ENCODE data around the gene AIG1. TPM values are rescaled to one million over a fixed set of nuclear protein-coding genes. Genes with fewer than 3 reads are reported as not detected.
"Not testable (repeated sequence)": the region's sequence is repeated elsewhere in the genome, so short reads cannot be mapped to it uniquely, and the experiment has no call there.

The AIG1 gene
- 1 to 10 TPM; 5.7 to 7.4 TPM for total RNA-seq

- H3K27me3 Mint-ChIP-seq, result peaks cover 0 to 13% of the 10 kb centered on the region in 2 donors
- no peaks in the 10 kb centered on the region for H3K36me3 Mint-ChIP-seq
- H3K27ac Mint-ChIP-seq, result peak within 1 kb of the TSS; percentile 68 to 86
- H3K4me3 Mint-ChIP-seq, result peak within 1 kb of the TSS; percentile 81
- ATAC-seq (peak in 1 of 2 donors; percentile 34), DNase-seq (ENCODE audit: low spot score) (no peak)
- peaks cover 13 to 17% of the 10 kb centered on the region in 2 donors for H3K4me1 Mint-ChIP-seq (ENCODE audit: low read depth in 2 of 2)
- H3K9me3 Mint-ChIP-seq, result no peaks in the 10 kb centered on the region
Measured at GRCh38 chr6:143060806-143061596, at the start of gene AIG1. Gene AIG1 (plus strand): TSS chr6:143060889. CDS start chr6:143060926, 37 bp downstream.

- ATAC-seq (no peak), DNase-seq (ENCODE audit: low spot score) (no peak)
- H3K4me1 Mint-ChIP-seq (ENCODE audit: low read depth in 2 of 2), result no peaks in the 10 kb centered on the region
- H3K9me3 Mint-ChIP-seq, result no peaks in the 10 kb centered on the region
- no peaks in the 10 kb centered on the region for H3K36me3 Mint-ChIP-seq
- peaks cover 0 to 6% of the 10 kb centered on the region in 2 donors for H3K27me3 Mint-ChIP-seq
- H3K4me3 Mint-ChIP-seq, result no peak overlapping the region
- no peak overlapping the region for H3K27ac Mint-ChIP-seq
Measured at GRCh38 chr6:143014764-143015163, 45.9 kb upstream of the AIG1 start.

GRCh38 chr6:143015300-143015706, 45.4 kb upstream of the AIG1 start:
- Mint-ChIP-seq H3K9me3 (no peaks in the 10 kb centered on the region), H3K4me3 (no peak overlapping the region), H3K27me3 (peaks cover 0 to 6% of the 10 kb centered on the region in 2 donors), H3K36me3 (no peaks in the 10 kb centered on the region), H3K27ac (no peak overlapping the region), H3K4me1 (ENCODE audit: low read depth in 2 of 2) (no peaks in the 10 kb centered on the region)
- ATAC-seq (no peak), DNase-seq (ENCODE audit: low spot score) (no peak)

GRCh38 chr6:143018955-143019354, 41.7 kb upstream of the AIG1 start:
- ATAC-seq (no peak), DNase-seq (ENCODE audit: low spot score) (no peak)
- Mint-ChIP-seq H3K4me3 (no peak overlapping the region), H3K36me3 (peaks cover 4% of the 10 kb centered on the region), H3K9me3 (peaks cover 3% of the 10 kb centered on the region), H3K27ac (no peak overlapping the region), H3K4me1 (ENCODE audit: low read depth in 2 of 2) (no peaks in the 10 kb centered on the region), H3K27me3 (peaks cover 0 to 5% of the 10 kb centered on the region in 2 donors)

GRCh38 chr6:143020862-143021261, 39.8 kb upstream of the AIG1 start:
- not testable (repeated sequence) for H3K27me3 Mint-ChIP-seq; H3K27ac Mint-ChIP-seq; H3K9me3 Mint-ChIP-seq; H3K36me3 Mint-ChIP-seq; H3K4me3 Mint-ChIP-seq; DNase-seq (ENCODE audit: low spot score); H3K4me1 Mint-ChIP-seq (ENCODE audit: low read depth in 2 of 2); ATAC-seq

GRCh38 chr6:143021543-143021942, 39.1 kb upstream of the AIG1 start:
- Mint-ChIP-seq H3K27ac (no peak overlapping the region), H3K36me3 (peaks cover 4% of the 10 kb centered on the region), H3K27me3 (peaks cover 0 to 5% of the 10 kb centered on the region in 2 donors), H3K4me3 (no peak overlapping the region), H3K4me1 (ENCODE audit: low read depth in 2 of 2) (no peaks in the 10 kb centered on the region), H3K9me3 (peaks cover 3% of the 10 kb centered on the region)
- DNase-seq (ENCODE audit: low spot score) (no peak), ATAC-seq (no peak)

- no peak overlapping the region for H3K4me3 Mint-ChIP-seq
- peaks cover 3% of the 10 kb centered on the region for H3K9me3 Mint-ChIP-seq
- peaks cover 0 to 4% of the 10 kb centered on the region in 2 donors for H3K4me1 Mint-ChIP-seq (ENCODE audit: low read depth in 2 of 2)
- H3K27ac Mint-ChIP-seq, result no peak overlapping the region
- ATAC-seq (no peak), DNase-seq (ENCODE audit: low spot score) (no peak)
- peaks cover 0 to 5% of the 10 kb centered on the region in 2 donors for H3K27me3 Mint-ChIP-seq
- peaks cover 4% of the 10 kb centered on the region for H3K36me3 Mint-ChIP-seq
Measured at GRCh38 chr6:143022587-143022986, 38.1 kb upstream of the AIG1 start.

GRCh38 chr6:143023695-143024094, 37.0 kb upstream of the AIG1 start:
- Mint-ChIP-seq H3K27ac (peak overlapping the region in 1 of 2 donors; percentile 7), H3K36me3 (peaks cover 4% of the 10 kb centered on the region), H3K4me3 (no peak overlapping the region), H3K27me3 (peaks cover 0 to 3% of the 10 kb centered on the region in 2 donors), H3K9me3 (peaks cover 3% of the 10 kb centered on the region), H3K4me1 (ENCODE audit: low read depth in 2 of 2) (peaks cover 0 to 4% of the 10 kb centered on the region in 2 donors)
- DNase-seq (ENCODE audit: low spot score), result no peak
- no peak for ATAC-seq

- Mint-ChIP-seq H3K9me3 (peaks cover 3% of the 10 kb centered on the region), H3K36me3 (peaks cover 4% of the 10 kb centered on the region), H3K4me3 (no peak overlapping the region), H3K27me3 (peaks cover 0 to 3% of the 10 kb centered on the region in 2 donors), H3K4me1 (ENCODE audit: low read depth in 2 of 2) (peaks cover 0 to 4% of the 10 kb centered on the region in 2 donors), H3K27ac (no peak overlapping the region)
- ATAC-seq (no peak), DNase-seq (ENCODE audit: low spot score) (no peak)
Measured at GRCh38 chr6:143024977-143025376, 35.7 kb upstream of the AIG1 start.

- Mint-ChIP-seq H3K27me3 (peaks cover 3 to 9% of the 10 kb centered on the region in 2 donors), H3K4me1 (ENCODE audit: low read depth in 2 of 2) (peaks cover 0 to 4% of the 10 kb centered on the region in 2 donors), H3K27ac (no peak overlapping the region), H3K36me3 (no peaks in the 10 kb centered on the region), H3K4me3 (no peak overlapping the region), H3K9me3 (no peaks in the 10 kb centered on the region)
- peak; percentile 66 for DNase-seq (ENCODE audit: low spot score)
- ATAC-seq, result peak in 1 of 2 donors; percentile 73
Measured at GRCh38 chr6:143026696-143027449, 33.8 kb upstream of the AIG1 start.

- H3K4me3 Mint-ChIP-seq, result no peak overlapping the region
- H3K27ac Mint-ChIP-seq, result no peak overlapping the region
- no peak for ATAC-seq
Measured at GRCh38 chr6:143034689-143035334, 25.9 kb upstream of the AIG1 start.

GRCh38 chr6:143037470-143037869, 23.2 kb upstream of the AIG1 start:
- peaks cover 41 to 60% of the 10 kb centered on the region in 2 donors for H3K27me3 Mint-ChIP-seq
- H3K9me3 Mint-ChIP-seq, result no peaks in the 10 kb centered on the region
- no peak overlapping the region for H3K4me3 Mint-ChIP-seq
- DNase-seq (ENCODE audit: low spot score), result no peak
- no peak overlapping the region for H3K27ac Mint-ChIP-seq
- ATAC-seq, result no peak
- no peaks in the 10 kb centered on the region for H3K36me3 Mint-ChIP-seq
- peaks cover 0 to 6% of the 10 kb centered on the region in 2 donors for H3K4me1 Mint-ChIP-seq (ENCODE audit: low read depth in 2 of 2)

More at GRCh38 chr6:143034689-143035334, 25.9 kb upstream of the AIG1 start:
- Mint-ChIP-seq H3K36me3 (no peaks in the 10 kb centered on the region), H3K27me3 (peaks cover 43 to 58% of the 10 kb centered on the region in 2 donors), H3K9me3 (no peaks in the 10 kb centered on the region), H3K4me1 (ENCODE audit: low read depth in 2 of 2) (peaks cover 0 to 4% of the 10 kb centered on the region in 2 donors)
- DNase-seq (ENCODE audit: low spot score), result no peak

- peaks cover 0 to 6% of the 10 kb centered on the region in 2 donors for H3K4me1 Mint-ChIP-seq (ENCODE audit: low read depth in 2 of 2)
- H3K27ac Mint-ChIP-seq, result no peak overlapping the region
- ATAC-seq (no peak), DNase-seq (ENCODE audit: low spot score) (no peak)
- no peaks in the 10 kb centered on the region for H3K9me3 Mint-ChIP-seq
- no peaks in the 10 kb centered on the region for H3K36me3 Mint-ChIP-seq
- no peak overlapping the region for H3K4me3 Mint-ChIP-seq
- H3K27me3 Mint-ChIP-seq, result peaks cover 44 to 57% of the 10 kb centered on the region in 2 donors
Measured at GRCh38 chr6:143038833-143039232, 21.9 kb upstream of the AIG1 start.

Measured in natural killer cell treated with Interleukin-12 subunit alpha and Interleukin-12 subunit beta and Interleukin-15 and Interleukin-18, amount 100 ng/mL, for 72 hours (primary cell).